Gastrocnemius medialis (tissue), 4 donors: Measurements from ENCODE around the gene MAPK8IP3.

Experiments
- CTCF ChIP-seq, 5 experiments: fragments of 450-650 bp in 3 of 5; fragments of 200-600 bp in 2 of 5; sonication (generic) in 2 of 5; IDR thresholded peaks in 4 of 5; conservative IDR thresholded peaks in 1 of 5; 1 replicate in 4 of 5; 2 replicates in 1 of 5; pipeline ENCODE4 v1.5.1; 2016 to 2019; ENCODE audit warnings: antibody characterized with exemption in 5 of 5, mild to moderate bottlenecking in 3 of 5, moderate library complexity in 3 of 5
- POLR2A ChIP-seq, 2 donors: fragments of 450-650 bp; IDR thresholded peaks; one replicate each; pipeline ENCODE4 v1.6.1; 2017; ENCODE audit warnings: antibody characterized with exemption in 2 of 2, mild to moderate bottlenecking in 2 of 2, moderate library complexity in 2 of 2

- TF ChIP-seq CTCF (IDR thresholded peaks at IDR 0.05 in 4 of 5, conservative IDR thresholded peaks at IDR 0.05 in 1 of 5) = no peak
- TF ChIP-seq POLR2A (IDR thresholded peaks at IDR 0.05) = no peak
These were observed 81.0 kb downstream of the MAPK8IP3 start for GRCh38 chr16:1787056-1787321.
